OCI-LY3 (cell line): ENCODE data around the gene WDHD1.

Experiments
- H2AFZ ChIP-seq: fragments of 200-600, 300-600 bp; shearing (Covaris generic); 2 replicates; pipeline ENCODE4 v1.6.0; 2014; ENCODE audit warnings: antibody characterized with exemption, low read depth, low read length
- H3K27ac ChIP-seq: fragments of 200-600, 300-600 bp; sonication (generic); 2 replicates; pipeline ENCODE4 v1.5.1; 2014; ENCODE audit warnings: mild to moderate bottlenecking, low read length, moderate library complexity, mixed read lengths
- H3K27me3 ChIP-seq: fragments of 200-600, 300-600 bp; sonication (generic); 2 replicates; pipeline ENCODE4 v1.6.1; 2014; ENCODE audit warnings: low read depth, low read length, mixed read lengths
- H3K36me3 ChIP-seq: fragments of 200-600, 300-600 bp; sonication (generic); replicated peaks from 2 replicates; pipeline ENCODE3; 2014; ENCODE audit warnings: low read depth, low read length, mixed read lengths
- H3K4me1 ChIP-seq: fragments of 300-600, 200-600 bp; sonication (generic); 2 replicates; pipeline ENCODE4 v1.6.1; 2014; ENCODE audit warnings: low read length, mixed read lengths
- H3K4me2 ChIP-seq: fragments of 200-600, 300-600 bp; sonication (generic); 2 replicates; pipeline ENCODE4 v1.6.1; 2014; ENCODE audit warnings: low read length, mixed read lengths
- H3K4me3 ChIP-seq: fragments of 300-600, 200-600 bp; sonication (generic); 2 replicates; pipeline ENCODE4 v1.5.1; 2014; ENCODE audit warnings: antibody characterized with exemption, mild to moderate bottlenecking, low read length, moderate library complexity
- H3K79me2 ChIP-seq: fragments of 300-600, 200-600 bp; shearing (Covaris generic); 2 replicates; pipeline ENCODE4 v1.6.1; 2014; ENCODE audit warnings: mild to moderate bottlenecking, low read length, mixed read lengths
- H3K9ac ChIP-seq: fragments of 300-600, 200-600 bp; shearing (Covaris generic); 2 replicates; pipeline ENCODE4 v1.6.0; 2014; ENCODE audit warnings: mild to moderate bottlenecking, low read length, moderate library complexity
- H3K9me3 ChIP-seq: fragments of 200-600, 300-600 bp; shearing (Covaris generic); 2 replicates; pipeline ENCODE4 v1.6.1; 2014; ENCODE audit warnings: low read length, mixed read lengths; ENCODE audit not compliant: insufficient read depth
- H4K20me1 ChIP-seq: fragments of 200-600, 300-600 bp; sonication (generic); 2 replicates; pipeline ENCODE4 v1.6.1; 2016; ENCODE audit warnings: low read length, mixed read lengths; ENCODE audit not compliant: insufficient read depth
- CTCF ChIP-seq: fragments of 200-600, 300-600 bp; sonication (generic); IDR thresholded peaks from 2 replicates; pipeline ENCODE4 v1.5.1; 2014; ENCODE audit warnings: antibody characterized with exemption, low read length, low read depth
- EZH2phosphoT487 ChIP-seq: fragments of 200-600 bp; shearing (Covaris generic); IDR thresholded peaks from 2 replicates; pipeline ENCODE4 v1.6.1; 2018; ENCODE audit warnings: antibody characterized with exemption, mixed run types, low read depth

The WDHD1 gene

DNA sequence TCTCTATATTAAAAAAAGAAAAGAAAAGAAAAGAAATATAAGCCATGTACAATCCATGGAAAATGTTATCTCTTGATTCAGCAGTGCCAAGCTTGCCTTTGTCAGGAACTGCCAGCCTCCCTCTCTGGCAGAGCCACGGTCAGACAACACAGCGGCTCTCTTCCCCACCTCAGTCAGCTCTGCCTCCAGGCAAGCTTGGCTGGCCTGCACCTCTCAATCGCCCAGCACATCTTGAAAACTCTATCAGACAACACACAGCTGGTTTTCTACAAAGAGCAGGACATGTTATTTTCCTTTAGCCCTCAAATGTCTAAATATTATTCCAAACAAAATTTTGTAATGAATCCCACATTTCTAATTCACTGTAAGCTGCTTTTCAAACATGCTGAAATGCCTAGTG, 104.3 kb downstream of the WDHD1 start:
- no peaks in the 10 kb centered on the region for H3K9me3 ChIP-seq
- no peaks in the 10 kb centered on the region for H3K36me3 ChIP-seq
- H3K4me2 ChIP-seq: no peak overlapping the region
- no peaks in the 10 kb centered on the region for H3K4me1 ChIP-seq
- no peaks in the 10 kb centered on the region for H4K20me1 ChIP-seq
- no peak overlapping the region for H3K9ac ChIP-seq
- TF ChIP-seq EZH2phosphoT487: no peak
- no peak overlapping the region for H3K4me3 ChIP-seq
- H2AFZ ChIP-seq: no peak overlapping the region
- H3K79me2 ChIP-seq: no peaks in the 10 kb centered on the region
- H3K27ac ChIP-seq: no peak overlapping the region
- no peaks in the 10 kb centered on the region for H3K27me3 ChIP-seq

GRCh38 chr14:54920052-54920451, 106.8 kb downstream of the WDHD1 start:
- Histone ChIP-seq H3K36me3 (no peaks in the 10 kb centered on the region), H4K20me1 (no peaks in the 10 kb centered on the region), H3K4me3 (no peak overlapping the region), H2AFZ (no peak overlapping the region), H3K27me3 (no peaks in the 10 kb centered on the region), H3K79me2 (no peaks in the 10 kb centered on the region), H3K4me2 (no peak overlapping the region), H3K9ac (no peak overlapping the region), H3K27ac (no peak overlapping the region), H3K4me1 (no peaks in the 10 kb centered on the region), H3K9me3 (no peaks in the 10 kb centered on the region)
- TF ChIP-seq CTCF: no peak
- TF ChIP-seq EZH2phosphoT487: no peak

- no peak for TF ChIP-seq CTCF
- TF ChIP-seq EZH2phosphoT487: no peak
- Histone ChIP-seq H3K9me3 (no peaks in the 10 kb centered on the region), H3K27me3 (no peaks in the 10 kb centered on the region), H3K4me3 (no peak overlapping the region), H3K27ac (no peak overlapping the region), H3K36me3 (no peaks in the 10 kb centered on the region), H3K4me2 (no peak overlapping the region), H2AFZ (no peak overlapping the region), H4K20me1 (no peaks in the 10 kb centered on the region), H3K9ac (no peak overlapping the region), H3K79me2 (no peaks in the 10 kb centered on the region), H3K4me1 (no peaks in the 10 kb centered on the region)
These were observed 107.6 kb downstream of the WDHD1 start for GRCh38 chr14:54919330-54919729.

DNA sequence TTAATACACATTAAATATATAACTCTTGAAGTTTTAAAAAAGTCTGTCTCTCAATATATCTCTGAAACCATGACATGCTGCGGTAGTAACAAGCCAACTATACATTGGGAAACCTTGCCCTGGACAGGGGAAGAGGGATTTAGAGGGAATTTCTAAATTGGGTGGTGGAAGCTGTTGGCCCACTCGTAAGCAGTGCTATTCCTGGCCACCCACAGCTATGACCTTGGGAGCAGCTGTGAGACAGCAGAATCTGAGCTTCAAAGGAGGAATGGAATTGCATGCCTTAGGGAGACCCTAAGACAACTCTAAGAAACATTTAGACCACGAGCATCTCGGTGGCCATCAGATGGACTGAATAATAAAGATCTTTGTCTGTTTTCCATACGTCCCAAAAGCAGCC, 108.5 kb downstream of the WDHD1 start:
- Histone ChIP-seq H3K79me2 (no peaks in the 10 kb centered on the region), H3K9ac (no peak overlapping the region), H3K27me3 (no peaks in the 10 kb centered on the region), H3K36me3 (no peaks in the 10 kb centered on the region), H2AFZ (no peak overlapping the region), H3K27ac (no peak overlapping the region), H3K9me3 (no peaks in the 10 kb centered on the region), H4K20me1 (no peaks in the 10 kb centered on the region), H3K4me1 (no peaks in the 10 kb centered on the region), H3K4me2 (no peak overlapping the region), H3K4me3 (no peak overlapping the region)
- no peak for TF ChIP-seq EZH2phosphoT487
- TF ChIP-seq CTCF: no peak

- no peaks in the 10 kb centered on the region for H3K79me2 ChIP-seq
- no peaks in the 10 kb centered on the region for H3K4me1 ChIP-seq
- H3K4me3 ChIP-seq: no peak overlapping the region
- H3K36me3 ChIP-seq: no peaks in the 10 kb centered on the region
- no peak overlapping the region for H2AFZ ChIP-seq
- no peaks in the 10 kb centered on the region for H3K27me3 ChIP-seq
- no peak overlapping the region for H3K4me2 ChIP-seq
- H3K27ac ChIP-seq: no peak overlapping the region
- H3K9ac ChIP-seq: no peak overlapping the region
- TF ChIP-seq EZH2phosphoT487: no peak
- no peak for TF ChIP-seq CTCF
- H3K9me3 ChIP-seq: no peaks in the 10 kb centered on the region
- no peaks in the 10 kb centered on the region for H4K20me1 ChIP-seq
These were observed 110.8 kb downstream of the WDHD1 start for GRCh38 chr14:54916101-54916500.
